Measurements from ENCODE around the gene PGAM2. TPM values are rescaled to one million over a fixed set of nuclear protein-coding genes. Genes with fewer than 3 reads are reported as not detected.

PGAM2 gene
- 5.6 and 8.7 TPM in 2 replicates for total RNA-seq (2021)
- long read RNA-seq, transcript PGAM2-201 (3 exons, 857 nt): major isoform, 5 of 5 reads
- long read RNA-seq, partial matches to known transcripts: 0 of 5 reads
- long read RNA-seq, other reads (novel, unspliced or antisense): 0 of 5 reads

DNA sequence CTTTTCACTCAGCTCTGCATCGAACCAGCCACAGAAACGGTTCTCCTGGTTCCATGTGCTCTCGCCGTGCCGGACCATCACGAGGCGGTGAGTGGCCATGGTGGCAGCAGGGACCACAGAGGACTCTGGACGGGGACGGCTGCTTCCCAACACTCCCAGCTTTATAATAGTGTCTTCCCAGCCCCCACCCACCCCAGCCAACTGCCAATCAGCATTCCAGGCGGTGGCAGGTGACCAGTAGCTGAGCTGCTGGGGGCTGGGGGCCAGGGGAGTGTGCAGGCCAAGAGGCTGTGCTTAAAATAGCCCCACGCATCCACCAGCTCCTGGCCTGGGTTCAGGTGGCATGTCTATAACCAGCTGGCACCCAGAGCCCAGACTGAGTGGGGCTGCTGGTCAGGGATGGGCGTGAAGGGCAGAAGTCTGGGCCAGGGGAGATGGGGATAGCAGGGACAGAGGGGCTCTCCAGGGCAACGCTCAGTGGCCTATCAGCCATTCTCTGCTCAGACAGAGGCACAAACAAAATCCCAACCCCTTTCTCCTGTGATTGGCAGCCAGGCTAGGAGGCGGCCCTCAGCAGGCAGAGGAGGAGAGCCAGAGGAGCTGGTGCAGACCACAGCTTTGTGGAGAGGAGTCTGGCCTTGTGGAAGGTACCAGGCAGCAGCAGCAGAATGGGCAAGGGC is at the start of gene PGAM2:
Gene PGAM2 (minus strand): TSS at position 137 of the 680 bp plus-strand sequence. CDS start 38 bp downstream, at position 99.
- Mint-ChIP-seq H3K9me3 (no peaks in the 10 kb centered on the region), H3K4me1 (peaks cover 33 to 36% of the 10 kb centered on the region in 2 experiments), H3K27me3 (ENCODE audit: low read depth) (peaks cover 37% of the 10 kb centered on the region)

More for the DNA sequence above, at the start of gene PGAM2:
- H4K8ac ChIP-seq (replicated peaks; ENCODE audit: insufficient read length, low read depth, low read length): no peak within 1 kb of the TSS
- H3K4me2 ChIP-seq (ENCODE audit: insufficient read depth, insufficient read length, low read length): peak within 1 kb of the TSS; percentile 4
- peak within 1 kb of the TSS; percentile 3 for H3K18ac ChIP-seq (ENCODE audit: insufficient read length, low read depth, low read length)
- H2BK5ac ChIP-seq (ENCODE audit: insufficient read length, low read length): no peak within 1 kb of the TSS
- peaks cover 10% of the 10 kb centered on the region; the same call in 1 of the 2 replicates for H3K4me1 ChIP-seq (ENCODE audit: insufficient read depth, low read length)
- no peaks in the 10 kb centered on the region for H3K9me3 ChIP-seq (ENCODE audit: control insufficient read depth, low read depth, low read length)
- no peak within 1 kb of the TSS for H2AFZ ChIP-seq (ENCODE audit: low read length)
- no peak within 1 kb of the TSS for H3K23ac ChIP-seq (ENCODE audit: insufficient read length, low read depth, low read length)
- H2AK5ac ChIP-seq (ENCODE audit: insufficient read length, low read length): no peak within 1 kb of the TSS
- H2BK12ac ChIP-seq (ENCODE audit: insufficient read length, low read depth, low read length): no peak within 1 kb of the TSS
- no CpG with 5 or more reads among the region's 14 CpGs for WGBS (ENCODE audit: extremely low coverage, insufficient read length, low lambda C conversion rate)
- no peaks in the 10 kb centered on the region for H3K27me3 ChIP-seq (ENCODE audit: insufficient read depth, low read length)
- no peak within 1 kb of the TSS for H4K91ac ChIP-seq (ENCODE audit: insufficient read length, low read depth, low read length)
- H3K27ac Mint-ChIP-seq: peak within 1 kb of the TSS; percentile 20 to 88 (median 78); a peak in 2 of 7 replicates
- H3K23me2 ChIP-seq (ENCODE audit: insufficient read length, low read depth, low read length, poor library complexity, severe bottlenecking): no peaks in the 10 kb centered on the region
- no peak within 1 kb of the TSS for H3K27ac ChIP-seq (ENCODE audit: insufficient read length, low read depth, low read length)
- H3K56ac ChIP-seq (ENCODE audit: insufficient read length, low read depth, low read length): no peak within 1 kb of the TSS
- peak within 1 kb of the TSS; percentile 20; the same call in 1 of the 2 replicates for H3K14ac ChIP-seq (ENCODE audit: insufficient read depth, low read length)
- TF ChIP-seq, protein P1, sequence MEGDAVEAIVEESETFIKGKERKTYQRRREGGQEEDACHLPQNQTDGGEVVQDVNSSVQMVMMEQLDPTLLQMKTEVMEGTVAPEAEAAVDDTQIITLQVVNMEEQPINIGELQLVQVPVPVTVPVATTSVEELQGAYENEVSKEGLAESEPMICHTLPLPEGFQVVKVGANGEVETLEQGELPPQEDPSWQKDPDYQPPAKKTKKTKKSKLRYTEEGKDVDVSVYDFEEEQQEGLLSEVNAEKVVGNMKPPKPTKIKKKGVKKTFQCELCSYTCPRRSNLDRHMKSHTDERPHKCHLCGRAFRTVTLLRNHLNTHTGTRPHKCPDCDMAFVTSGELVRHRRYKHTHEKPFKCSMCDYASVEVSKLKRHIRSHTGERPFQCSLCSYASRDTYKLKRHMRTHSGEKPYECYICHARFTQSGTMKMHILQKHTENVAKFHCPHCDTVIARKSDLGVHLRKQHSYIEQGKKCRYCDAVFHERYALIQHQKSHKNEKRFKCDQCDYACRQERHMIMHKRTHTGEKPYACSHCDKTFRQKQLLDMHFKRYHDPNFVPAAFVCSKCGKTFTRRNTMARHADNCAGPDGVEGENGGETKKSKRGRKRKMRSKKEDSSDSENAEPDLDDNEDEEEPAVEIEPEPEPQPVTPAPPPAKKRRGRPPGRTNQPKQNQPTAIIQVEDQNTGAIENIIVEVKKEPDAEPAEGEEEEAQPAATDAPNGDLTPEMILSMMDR (conservative IDR thresholded peaks at IDR 0.05): no peak
- peaks cover 0 to 11% (median 0%) of the 10 kb centered on the region in 3 experiments; a peak in 5 of 7 replicates for H3K36me3 Mint-ChIP-seq (ENCODE audit: insufficient read depth in 1 of 3, low read depth in 3 of 3)
- no peak within 1 kb of the TSS for H3T11ph ChIP-seq (ENCODE audit: low read length)
- H2BK120ac ChIP-seq (ENCODE audit: low read depth, low read length, poor library complexity, severe bottlenecking): no peak within 1 kb of the TSS
- H2BK15ac ChIP-seq (ENCODE audit: low read depth, low read length): no peak within 1 kb of the TSS
- no peak within 1 kb of the TSS for H4K5ac ChIP-seq (ENCODE audit: insufficient read length, low read depth, low read length)
- peak within 1 kb of the TSS; percentile 56 to 57; a peak in 4 of 5 replicates for H3K4me3 Mint-ChIP-seq
- peak; percentile 76 for DNase-seq
- H3K9ac ChIP-seq (ENCODE audit: extremely low read depth, insufficient read length, low read length): no peak within 1 kb of the TSS
- no peaks in the 10 kb centered on the region for H3K79me1 ChIP-seq (ENCODE audit: insufficient read depth, low read depth, low read length, poor library complexity, severe bottlenecking)
- H4K20me1 ChIP-seq (ENCODE audit: control insufficient read depth, insufficient read depth, insufficient read length): no peaks in the 10 kb centered on the region
- no peaks in the 10 kb centered on the region for H3K79me2 ChIP-seq (ENCODE audit: insufficient read depth, low read length)
- H3K4ac ChIP-seq (ENCODE audit: low read depth, low read length): no peak within 1 kb of the TSS
- H2BK20ac ChIP-seq (ENCODE audit: low read depth, low read length, poor library complexity, severe bottlenecking): no peak within 1 kb of the TSS

Data from H9 (cell line).